Esophagus squamous epithelium (tissue), 4 donors: Measurements from ENCODE around the gene IFT43.

ENCODE experiments used
- CTCF ChIP-seq, 6 experiments: fragments of 450-650 bp in 4 of 6; fragments of 200-600 bp in 2 of 6; sonication (generic) in 2 of 6; IDR thresholded peaks; one replicate each; pipeline ENCODE4 v1.5.1; 2016 to 2019; ENCODE audit warnings: antibody characterized with exemption in 6 of 6, mild to moderate bottlenecking in 4 of 6, moderate library complexity in 4 of 6
- POLR2A ChIP-seq, 4 donors: fragments of 450-650 bp; IDR thresholded peaks; one replicate each; pipeline ENCODE4 v1.6.1; 2017; ENCODE audit warnings: antibody characterized with exemption in 4 of 4, mild to moderate bottlenecking in 4 of 4, moderate library complexity in 3 of 4

GRCh38 chr14:76080025-76080424 lies 94.5 kb downstream of the IFT43 start:
- TF ChIP-seq CTCF (IDR thresholded peaks at IDR 0.05) (no peak), POLR2A (IDR thresholded peaks at IDR 0.05) (no peak)
